Measurements from ENCODE around the gene LSAMP. TPM values are rescaled to one million over a fixed set of nuclear protein-coding genes. Genes with fewer than 3 reads are reported as not detected.
"Not testable (repeated sequence)": the region's sequence is repeated elsewhere in the genome, so short reads cannot be mapped to it uniquely, and the experiment has no call there.

Gene LSAMP
- total and polyA plus RNA-seq, 3 donors from 2014 or later = 3.1 to 10.3 (median 9.1) TPM

GRCh38 chr3:115792206-115792955, 652.9 kb downstream of the LSAMP start:
- no peak for DNase-seq
- no peaks in the 10 kb centered on the region for H3K36me3 ChIP-seq (ENCODE audit: low read depth, missing control alignments)
- no peaks in the 10 kb centered on the region for H3K9me3 ChIP-seq
- TF ChIP-seq CTCF (IDR thresholded peaks at IDR 0.05) = no peak
- TF ChIP-seq POLR2A (IDR thresholded peaks at IDR 0.05) = no peak
- intact Hi-C loops (cut with DNase I; ENCODE audit: low total_unique reads) = no loop called here
- no peak overlapping the region for H3K27ac ChIP-seq
- H3K27me3 ChIP-seq = no peaks in the 10 kb centered on the region
- H3K4me1 ChIP-seq = no peaks in the 10 kb centered on the region
- 29 to 58% methylated on average over 6 of the region's 6 CpGs for WGBS, 2 donors
- H3K4me3 ChIP-seq = peak overlapping the region in 1 of 2 donors; percentile 42

GRCh38 chr3:115791271-115792153, 653.8 kb downstream of the LSAMP start:
- WGBS, 2 donors = 55 to 73% methylated on average over 19 to 47 of the region's 55 CpGs
- DNase-seq; H3K4me1 ChIP-seq; H3K9me3 ChIP-seq; H3K27ac ChIP-seq; intact Hi-C loops (cut with DNase I; ENCODE audit: low total_unique reads); H3K27me3 ChIP-seq; H3K36me3 ChIP-seq (ENCODE audit: low read depth, missing control alignments): not testable (repeated sequence)
- peak overlapping the region; percentile 24 to 42 for H3K4me3 ChIP-seq

GRCh38 chr3:115790759-115791158, 654.5 kb downstream of the LSAMP start:
- TF ChIP-seq POLR2A (IDR thresholded peaks at IDR 0.05) (no peak), CTCF (IDR thresholded peaks at IDR 0.05) (no peak)

GRCh38 chr3:115789481-115789880, 655.8 kb downstream of the LSAMP start:
- no peak for DNase-seq
- Histone ChIP-seq H3K27me3 (no peaks in the 10 kb centered on the region), H3K4me1 (peaks cover 6% of the 10 kb centered on the region), H3K27ac (no peak overlapping the region), H3K4me3 (no peak overlapping the region), H3K36me3 (ENCODE audit: low read depth, missing control alignments) (no peaks in the 10 kb centered on the region), H3K9me3 (no peaks in the 10 kb centered on the region)
- intact Hi-C loops (cut with DNase I; ENCODE audit: low total_unique reads) = no loop called here
- WGBS, 2 donors = 83 to 89% methylated on average over 4 of the region's 4 CpGs
- TF ChIP-seq CTCF (IDR thresholded peaks at IDR 0.05) (no peak), POLR2A (IDR thresholded peaks at IDR 0.05) (no peak)

More at GRCh38 chr3:115790759-115791158, 654.5 kb downstream of the LSAMP start:
- Histone ChIP-seq H3K27ac (no peak overlapping the region), H3K4me3 (no peak overlapping the region), H3K9me3 (no peaks in the 10 kb centered on the region), H3K36me3 (ENCODE audit: low read depth, missing control alignments) (no peaks in the 10 kb centered on the region), H3K27me3 (no peaks in the 10 kb centered on the region), H3K4me1 (no peaks in the 10 kb centered on the region)
- intact Hi-C loops (cut with DNase I; ENCODE audit: low total_unique reads) = no loop called here
- DNase-seq = no peak
- 64 to 74% methylated on average over 3 of the region's 3 CpGs for WGBS, 2 donors

GRCh38 chr3:115788921-115789470, 656.3 kb downstream of the LSAMP start:
- DNase-seq = no peak
- intact Hi-C loops (cut with DNase I; ENCODE audit: low total_unique reads) = no loop called here
- Histone ChIP-seq H3K4me1 (peaks cover 6% of the 10 kb centered on the region), H3K4me3 (no peak overlapping the region), H3K27ac (no peak overlapping the region), H3K27me3 (no peaks in the 10 kb centered on the region), H3K36me3 (ENCODE audit: low read depth, missing control alignments) (no peaks in the 10 kb centered on the region), H3K9me3 (no peaks in the 10 kb centered on the region)
- WGBS, 2 donors = 82 to 84% methylated on average over 4 of the region's 4 CpGs
- TF ChIP-seq CTCF (IDR thresholded peaks at IDR 0.05) (no peak), POLR2A (IDR thresholded peaks at IDR 0.05) (no peak)
